ENCODE results near the gene COMTD1. TPM values are rescaled to one million over a fixed set of nuclear protein-coding genes. Genes with fewer than 3 reads are reported as not detected.

Gene COMTD1
- total RNA-seq (2022; extraction: Qiagen RNA extraction; ENCODE audit: low read depth) = 28.4 to 55.6 TPM (median 42.2 TPM) in 5 replicates

GRCh38 chr10:75235375-75236177 is at the start of gene COMTD1:
COMTD1 (minus strand) TSS chr10:75235957; CDS start chr10:75235928, 29 bp downstream.

DNA sequence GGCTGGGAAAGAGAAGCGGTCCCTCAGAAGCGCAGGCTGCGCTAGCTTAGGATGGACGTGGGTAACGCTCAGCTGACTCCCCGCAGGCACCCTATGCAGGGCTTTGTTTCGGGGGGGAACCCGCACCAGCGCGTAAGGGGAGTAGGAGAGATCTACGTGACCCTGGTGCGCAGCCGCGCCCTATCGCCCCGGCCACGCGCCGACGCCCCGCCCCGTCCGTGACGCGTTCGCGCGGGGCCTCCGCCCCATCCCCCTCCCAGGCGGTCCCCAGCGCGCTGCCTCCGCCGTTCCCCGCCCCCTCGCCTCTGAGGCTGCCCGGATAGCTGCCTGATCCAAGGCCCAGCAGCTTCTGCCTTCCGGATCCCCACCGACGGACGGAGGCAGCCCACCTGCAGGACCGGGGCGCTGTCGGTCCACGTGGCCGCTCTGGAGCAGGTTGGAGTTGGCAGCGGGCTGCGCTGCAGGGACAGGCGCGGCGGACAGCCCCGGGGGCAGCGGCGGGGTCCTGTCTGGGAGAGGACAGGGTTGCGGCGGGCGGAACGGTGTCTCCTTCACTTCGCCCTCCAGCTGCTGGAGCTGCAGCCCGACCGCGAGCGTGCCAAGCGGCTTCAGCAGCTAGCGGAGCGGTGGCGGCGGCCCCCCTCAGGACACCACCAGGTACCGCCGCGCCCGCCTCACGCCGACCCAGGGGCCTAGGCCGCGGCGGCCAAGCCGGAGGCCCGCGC is 25.3 kb downstream of the COMTD1 start, which contains the start of gene VDAC2:
Gene VDAC2 (plus strand): TSS at position 515 of the 725 bp plus-strand sequence. CDS start 363 bp downstream, outside the sequence.

Other genes with a start within 250 kb of the COMTD1 start
- 4.7 to 12.4 TPM (median 10.9 TPM) in 5 replicates for gene SAMD8, start 124.3 kb downstream of the COMTD1 start, total RNA-seq (2022; extraction: Qiagen RNA extraction; ENCODE audit: low read depth)
- gene VDAC2, start 25.2 kb downstream of the COMTD1 start, total RNA-seq (2022; extraction: Qiagen RNA extraction; ENCODE audit: low read depth) = 283 to 327 TPM (median 289 TPM) in 5 replicates
- gene ZNF503, start 165.8 kb upstream of the COMTD1 start, total RNA-seq (2022; extraction: Qiagen RNA extraction; ENCODE audit: low read depth) = 8.8 to 14.5 TPM (median 13.8 TPM) in 5 replicates
- 3.1 to 6.5 TPM (median 4.6 TPM) in 5 replicates for gene LRMDA, start 195.7 kb upstream of the COMTD1 start, total RNA-seq (2022; extraction: Qiagen RNA extraction; ENCODE audit: low read depth)